GM23338 (cell line): ENCODE measurements around the gene MAGOHB. TPM values are rescaled to one million over a fixed set of nuclear protein-coding genes. Genes with fewer than 3 reads are reported as not detected.

Experiments used
- ATAC-seq: fragments of 200-7000 bp; cut with Tn5 transposase; 3 replicates; pipeline ENCODE4 v1.9.1; 2020
- DNase-seq: peaks from one replicate; pipeline ENCODE4 v3.0.0-alpha.2; 2015; ENCODE audit warnings: low spot score
- H2AFZ ChIP-seq: fragments of 200-600 bp; sonication (generic); 2 replicates; pipeline ENCODE4 v1.8.0; 2016; ENCODE audit warnings: antibody characterized with exemption, mild to moderate bottlenecking, moderate library complexity
- H3F3A ChIP-seq: fragments of 200-600 bp; sonication (generic); replicated peaks from 2 replicates; pipeline ENCODE4 v1.8.0; 2017; ENCODE audit warnings: antibody characterized with exemption, mixed run types, low read depth
- H3K27ac ChIP-seq: fragments of 200-600 bp; sonication (generic); 2 replicates; pipeline ENCODE4 v1.6.1; 2016; ENCODE audit warnings: low read depth
- H3K27me3 ChIP-seq: fragments of 200-600 bp; sonication (generic); 2 replicates; pipeline ENCODE4 v1.8.0; 2016; ENCODE audit warnings: mild to moderate bottlenecking, mixed run types, moderate library complexity; ENCODE audit not compliant: insufficient read depth
- H3K36me3 ChIP-seq: fragments of 200-600 bp; sonication (generic); 2 replicates; pipeline ENCODE4 v1.8.0; 2016; ENCODE audit warnings: mild to moderate bottlenecking; ENCODE audit not compliant: insufficient read depth
- H3K4me1 ChIP-seq: fragments of 200-600 bp; sonication (generic); 2 replicates; pipeline ENCODE4 v1.8.0; 2016; ENCODE audit warnings: mild to moderate bottlenecking, moderate library complexity; ENCODE audit not compliant: insufficient read depth
- H3K4me2 ChIP-seq: fragments of 200-600 bp; sonication (generic); 2 replicates; pipeline ENCODE4 v1.7.1; 2017; ENCODE audit warnings: mixed run types
- H3K4me3 ChIP-seq: fragments of 200-600 bp; sonication (generic); 2 replicates; pipeline ENCODE4 v1.6.1; 2016; ENCODE audit warnings: mixed run types
- H3K79me2 ChIP-seq: fragments of 200-600 bp; sonication (generic); replicated peaks from 2 replicates; pipeline ENCODE4 v1.8.0; 2017; ENCODE audit warnings: mild to moderate bottlenecking; ENCODE audit not compliant: insufficient read depth
- H3K9me2 ChIP-seq: fragments of 200-600 bp; sonication (generic); 2 replicates; pipeline ENCODE4 v1.8.0; 2017; ENCODE audit not compliant: insufficient read depth
- H4K20me1 ChIP-seq: fragments of 200-600 bp; sonication (generic); replicated peaks from 2 replicates; pipeline ENCODE4 v1.8.0; 2017; ENCODE audit warnings: mild to moderate bottlenecking; ENCODE audit not compliant: insufficient read depth
- H3K27ac Mint-ChIP-seq: 2 replicates; pipeline ENCODE4 v1.8.0; 2020; ENCODE audit warnings: inconsistent platforms, mild to moderate bottlenecking, moderate library complexity, mixed read lengths
- H3K27me3 Mint-ChIP-seq: 3 replicates; pipeline ENCODE4 v1.8.0; 2022; ENCODE audit warnings: low read depth, mild to moderate bottlenecking, moderate library complexity, mixed read lengths, inconsistent platforms; ENCODE audit not compliant: insufficient read depth, poor library complexity
- H3K36me3 Mint-ChIP-seq: 3 replicates; pipeline ENCODE4 v1.8.0; 2021; ENCODE audit warnings: low read depth, mild to moderate bottlenecking, inconsistent platforms, moderate library complexity, mixed read lengths
- H3K4me1 Mint-ChIP-seq: 3 replicates; pipeline ENCODE4 v1.8.0; 2020; ENCODE audit warnings: mild to moderate bottlenecking, inconsistent platforms, mixed read lengths
- H3K4me3 Mint-ChIP-seq: 3 replicates; pipeline ENCODE4 v1.8.0; 2021; ENCODE audit warnings: moderate library complexity, mild to moderate bottlenecking, inconsistent platforms, mixed read lengths
- H3K9me3 Mint-ChIP-seq: 3 replicates; pipeline ENCODE4 v1.8.0; 2020; ENCODE audit warnings: moderate library complexity, mild to moderate bottlenecking, inconsistent platforms, mixed read lengths
- EZH2 ChIP-seq: fragments of 200-600 bp; sonication (generic); IDR thresholded peaks from one replicate; pipeline ENCODE4 v1.8.0; 2017; ENCODE audit warnings: antibody characterized with exemption, mild to moderate bottlenecking, low read depth; ENCODE audit not compliant: unreplicated experiment
- EZH2phosphoT487 ChIP-seq: fragments of 200-600 bp; sonication (generic); IDR thresholded peaks from one replicate; pipeline ENCODE4 v1.8.1; 2018; ENCODE audit warnings: antibody characterized with exemption; ENCODE audit not compliant: unreplicated experiment
- NANOG ChIP-seq: IDR thresholded peaks from 2 replicates; pipeline ENCODE4 v1.6.1; 2016; ENCODE audit warnings: antibody characterized with exemption, borderline replicate concordance
- POLR2AphosphoS5 ChIP-seq: IDR thresholded peaks from 2 replicates; pipeline ENCODE4 v1.6.1; 2016; ENCODE audit warnings: antibody characterized with exemption, low read depth
- STAT1 ChIP-seq: IDR thresholded peaks from one replicate; pipeline ENCODE4 v1.6.1; 2016; ENCODE audit warnings: antibody characterized with exemption; ENCODE audit not compliant: unreplicated experiment
- polyA plus RNA-seq: library from polyadenylated mRNA; unstranded; fragments of >200 nt; fragmentation: Nextera tagmentation; extraction: Ambion mirVana; gene quantifications from 2 replicates; pipeline ENCODE4 v1.2.1, GENCODE V29; 2016
- total RNA-seq: library from RNA; depleted of rRNA; stranded (reverse); fragments of >200 nt; shearing (Covaris generic); gene quantifications from 2 replicates; pipeline ENCODE4 v1.2.3, GENCODE V29; 2014
- TF ChIP-seq, protein P1 (sequence below): IDR thresholded peaks from 2 replicates; pipeline ENCODE4 v1.6.1; 2016; ENCODE audit warnings: antibody characterized with exemption
- TF ChIP-seq, protein P2 (sequence below): IDR thresholded peaks from one replicate; pipeline ENCODE4 v1.6.1; 2018; ENCODE audit warnings: antibody characterized with exemption; ENCODE audit not compliant: unreplicated experiment
- TF ChIP-seq, protein P3 (sequence below): fragments of 250-450 bp; sonication (Bioruptor Pico); IDR thresholded peaks from 2 replicates; pipeline ENCODE4 v1.5.0; 2020; ENCODE audit warnings: mild to moderate bottlenecking, moderate library complexity

Gene MAGOHB
- total and polyA plus RNA-seq, 2 experiments from 2014 or later, result 38.5 to 175 TPM

DNA sequence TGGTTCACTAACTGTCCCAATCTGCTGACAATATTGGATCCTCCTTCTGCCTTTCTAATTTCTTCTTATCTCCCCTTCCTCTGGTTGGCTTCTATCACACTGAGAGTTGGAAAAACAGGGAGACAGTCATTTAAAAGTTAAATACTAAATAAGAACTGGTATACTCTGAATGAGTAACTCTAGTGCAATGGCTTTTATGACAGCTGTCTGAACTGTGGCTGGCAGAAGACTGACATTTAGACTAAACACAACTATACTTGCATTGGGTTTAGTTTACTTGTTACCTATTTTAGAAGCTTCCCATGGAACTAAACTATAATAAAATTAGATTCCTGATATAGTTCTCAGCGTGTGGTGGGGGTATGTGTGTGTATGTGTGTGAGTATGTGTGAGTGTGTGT is 7.9 kb upstream of the MAGOHB start (continued):
- TF ChIP-seq, protein P1, sequence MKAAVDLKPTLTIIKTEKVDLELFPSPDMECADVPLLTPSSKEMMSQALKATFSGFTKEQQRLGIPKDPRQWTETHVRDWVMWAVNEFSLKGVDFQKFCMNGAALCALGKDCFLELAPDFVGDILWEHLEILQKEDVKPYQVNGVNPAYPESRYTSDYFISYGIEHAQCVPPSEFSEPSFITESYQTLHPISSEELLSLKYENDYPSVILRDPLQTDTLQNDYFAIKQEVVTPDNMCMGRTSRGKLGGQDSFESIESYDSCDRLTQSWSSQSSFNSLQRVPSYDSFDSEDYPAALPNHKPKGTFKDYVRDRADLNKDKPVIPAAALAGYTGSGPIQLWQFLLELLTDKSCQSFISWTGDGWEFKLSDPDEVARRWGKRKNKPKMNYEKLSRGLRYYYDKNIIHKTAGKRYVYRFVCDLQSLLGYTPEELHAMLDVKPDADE, result no peak
- TF ChIP-seq, protein P2, sequence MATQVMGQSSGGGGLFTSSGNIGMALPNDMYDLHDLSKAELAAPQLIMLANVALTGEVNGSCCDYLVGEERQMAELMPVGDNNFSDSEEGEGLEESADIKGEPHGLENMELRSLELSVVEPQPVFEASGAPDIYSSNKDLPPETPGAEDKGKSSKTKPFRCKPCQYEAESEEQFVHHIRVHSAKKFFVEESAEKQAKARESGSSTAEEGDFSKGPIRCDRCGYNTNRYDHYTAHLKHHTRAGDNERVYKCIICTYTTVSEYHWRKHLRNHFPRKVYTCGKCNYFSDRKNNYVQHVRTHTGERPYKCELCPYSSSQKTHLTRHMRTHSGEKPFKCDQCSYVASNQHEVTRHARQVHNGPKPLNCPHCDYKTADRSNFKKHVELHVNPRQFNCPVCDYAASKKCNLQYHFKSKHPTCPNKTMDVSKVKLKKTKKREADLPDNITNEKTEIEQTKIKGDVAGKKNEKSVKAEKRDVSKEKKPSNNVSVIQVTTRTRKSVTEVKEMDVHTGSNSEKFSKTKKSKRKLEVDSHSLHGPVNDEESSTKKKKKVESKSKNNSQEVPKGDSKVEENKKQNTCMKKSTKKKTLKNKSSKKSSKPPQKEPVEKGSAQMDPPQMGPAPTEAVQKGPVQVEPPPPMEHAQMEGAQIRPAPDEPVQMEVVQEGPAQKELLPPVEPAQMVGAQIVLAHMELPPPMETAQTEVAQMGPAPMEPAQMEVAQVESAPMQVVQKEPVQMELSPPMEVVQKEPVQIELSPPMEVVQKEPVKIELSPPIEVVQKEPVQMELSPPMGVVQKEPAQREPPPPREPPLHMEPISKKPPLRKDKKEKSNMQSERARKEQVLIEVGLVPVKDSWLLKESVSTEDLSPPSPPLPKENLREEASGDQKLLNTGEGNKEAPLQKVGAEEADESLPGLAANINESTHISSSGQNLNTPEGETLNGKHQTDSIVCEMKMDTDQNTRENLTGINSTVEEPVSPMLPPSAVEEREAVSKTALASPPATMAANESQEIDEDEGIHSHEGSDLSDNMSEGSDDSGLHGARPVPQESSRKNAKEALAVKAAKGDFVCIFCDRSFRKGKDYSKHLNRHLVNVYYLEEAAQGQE, result no peak
- TF ChIP-seq STAT1 (no peak), EZH2phosphoT487 (no peak)

DNA sequence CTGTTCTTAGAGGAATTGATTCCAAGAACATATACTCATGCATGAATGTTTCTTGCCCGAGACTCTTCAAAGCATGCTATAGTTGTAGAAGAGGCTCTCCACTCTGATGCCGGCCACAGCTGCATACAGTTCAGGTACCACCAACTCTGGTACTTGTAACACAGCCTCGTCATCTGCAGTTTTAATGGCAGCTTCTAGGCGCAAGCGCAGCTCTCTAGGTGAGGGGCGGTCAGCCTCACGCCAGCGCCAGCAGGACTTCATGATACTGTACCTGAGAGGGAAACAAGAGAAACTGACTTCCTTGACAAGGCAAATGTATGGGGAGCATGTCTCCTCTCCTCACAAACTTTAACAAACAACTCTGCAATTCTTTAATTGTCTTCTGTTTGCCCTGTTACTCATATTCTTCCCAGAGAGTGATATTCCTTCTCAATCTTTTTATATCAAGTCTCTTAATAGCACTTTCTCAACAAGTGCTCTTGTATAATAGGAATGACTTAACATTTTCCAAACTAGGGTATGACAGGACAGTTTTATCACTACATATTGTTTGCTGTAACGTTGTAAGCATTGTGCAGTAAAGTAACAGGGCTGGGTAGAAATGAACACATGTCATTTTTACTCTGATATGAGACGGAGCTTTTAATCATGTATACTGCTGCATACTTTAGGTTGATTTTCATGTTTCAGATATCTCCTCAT is 6.8 kb upstream of the MAGOHB start:
- Histone ChIP-seq H3K9me2 (no peaks in the 10 kb centered on the region), H3K27ac (no peak overlapping the region), H2AFZ (no peak overlapping the region), H3K4me3 (no peak overlapping the region), H3K79me2 (no peaks in the 10 kb centered on the region), H3K27me3 (no peaks in the 10 kb centered on the region), H3F3A (no peaks in the 10 kb centered on the region), H3K4me1 (no peaks in the 10 kb centered on the region), H3K4me2 (no peak overlapping the region), H3K36me3 (no peaks in the 10 kb centered on the region), H4K20me1 (no peaks in the 10 kb centered on the region)
- H3K36me3 Mint-ChIP-seq, result no peaks in the 10 kb centered on the region
- DNase-seq (no peak), ATAC-seq (no peak)
- H3K4me3 Mint-ChIP-seq, result no peak overlapping the region
- no peaks in the 10 kb centered on the region for H3K9me3 Mint-ChIP-seq
- no peaks in the 10 kb centered on the region for H3K4me1 Mint-ChIP-seq
- no peaks in the 10 kb centered on the region for H3K27me3 Mint-ChIP-seq
- TF ChIP-seq NANOG, result no peak
- H3K27ac Mint-ChIP-seq, result no peak overlapping the region

DNA sequence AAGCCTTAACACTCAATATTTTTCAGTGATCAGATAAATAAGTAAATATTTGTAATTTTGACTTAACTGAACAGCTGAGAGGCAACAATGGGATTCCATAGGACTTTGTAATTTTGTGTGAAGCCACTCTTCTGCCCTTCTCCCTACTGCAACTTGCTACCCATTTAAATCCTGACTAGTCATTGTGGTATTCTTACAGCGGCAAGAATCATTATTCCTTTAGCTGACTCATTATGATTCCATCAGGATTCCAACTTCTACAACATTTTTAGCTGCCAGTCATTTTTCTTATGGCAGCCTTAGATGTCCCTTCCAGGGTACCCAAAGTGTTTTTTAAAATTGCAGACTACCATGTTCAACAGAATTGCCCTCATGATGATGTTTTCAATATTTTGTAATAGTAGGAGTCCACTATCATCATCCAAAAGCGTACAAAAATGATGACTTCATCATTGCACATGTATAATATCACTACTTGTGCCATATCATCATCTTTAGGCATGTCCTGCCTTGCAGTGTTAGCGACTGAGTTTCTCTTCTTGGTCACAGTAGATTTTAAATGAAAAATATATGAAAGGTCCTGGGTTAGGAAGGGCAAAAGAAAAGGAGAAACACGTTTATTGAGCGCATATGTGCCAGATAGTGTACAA is 5.1 kb upstream of the MAGOHB start:
- Histone ChIP-seq H3K4me3 (no peak overlapping the region), H3K79me2 (no peaks in the 10 kb centered on the region), H2AFZ (no peak overlapping the region), H3K36me3 (no peaks in the 10 kb centered on the region), H3K4me2 (no peak overlapping the region), H3K4me1 (no peaks in the 10 kb centered on the region), H3K27ac (no peak overlapping the region), H3F3A (no peaks in the 10 kb centered on the region), H3K27me3 (no peaks in the 10 kb centered on the region), H3K9me2 (no peaks in the 10 kb centered on the region), H4K20me1 (no peaks in the 10 kb centered on the region)
- H3K27ac Mint-ChIP-seq, result no peak overlapping the region
- H3K36me3 Mint-ChIP-seq, result 0 out of 3 replicates have a peak, but pooled peaks cover under 1% of the 10 kb centered on the region
- H3K9me3 Mint-ChIP-seq, result 0 out of 3 replicates have a peak, but pooled peaks cover under 1% of the 10 kb centered on the region
- no peak for ATAC-seq
- peaks cover under 1% of the 10 kb centered on the region for H3K27me3 Mint-ChIP-seq
- peaks cover 2% of the 10 kb centered on the region; the same call in 1 of the 3 replicates for H3K4me1 Mint-ChIP-seq
- H3K4me3 Mint-ChIP-seq, result no peak overlapping the region
- DNase-seq, result no peak
- TF ChIP-seq POLR2AphosphoS5 (no peak), EZH2 (no peak), EZH2phosphoT487 (no peak)
- TF ChIP-seq, protein P3, sequence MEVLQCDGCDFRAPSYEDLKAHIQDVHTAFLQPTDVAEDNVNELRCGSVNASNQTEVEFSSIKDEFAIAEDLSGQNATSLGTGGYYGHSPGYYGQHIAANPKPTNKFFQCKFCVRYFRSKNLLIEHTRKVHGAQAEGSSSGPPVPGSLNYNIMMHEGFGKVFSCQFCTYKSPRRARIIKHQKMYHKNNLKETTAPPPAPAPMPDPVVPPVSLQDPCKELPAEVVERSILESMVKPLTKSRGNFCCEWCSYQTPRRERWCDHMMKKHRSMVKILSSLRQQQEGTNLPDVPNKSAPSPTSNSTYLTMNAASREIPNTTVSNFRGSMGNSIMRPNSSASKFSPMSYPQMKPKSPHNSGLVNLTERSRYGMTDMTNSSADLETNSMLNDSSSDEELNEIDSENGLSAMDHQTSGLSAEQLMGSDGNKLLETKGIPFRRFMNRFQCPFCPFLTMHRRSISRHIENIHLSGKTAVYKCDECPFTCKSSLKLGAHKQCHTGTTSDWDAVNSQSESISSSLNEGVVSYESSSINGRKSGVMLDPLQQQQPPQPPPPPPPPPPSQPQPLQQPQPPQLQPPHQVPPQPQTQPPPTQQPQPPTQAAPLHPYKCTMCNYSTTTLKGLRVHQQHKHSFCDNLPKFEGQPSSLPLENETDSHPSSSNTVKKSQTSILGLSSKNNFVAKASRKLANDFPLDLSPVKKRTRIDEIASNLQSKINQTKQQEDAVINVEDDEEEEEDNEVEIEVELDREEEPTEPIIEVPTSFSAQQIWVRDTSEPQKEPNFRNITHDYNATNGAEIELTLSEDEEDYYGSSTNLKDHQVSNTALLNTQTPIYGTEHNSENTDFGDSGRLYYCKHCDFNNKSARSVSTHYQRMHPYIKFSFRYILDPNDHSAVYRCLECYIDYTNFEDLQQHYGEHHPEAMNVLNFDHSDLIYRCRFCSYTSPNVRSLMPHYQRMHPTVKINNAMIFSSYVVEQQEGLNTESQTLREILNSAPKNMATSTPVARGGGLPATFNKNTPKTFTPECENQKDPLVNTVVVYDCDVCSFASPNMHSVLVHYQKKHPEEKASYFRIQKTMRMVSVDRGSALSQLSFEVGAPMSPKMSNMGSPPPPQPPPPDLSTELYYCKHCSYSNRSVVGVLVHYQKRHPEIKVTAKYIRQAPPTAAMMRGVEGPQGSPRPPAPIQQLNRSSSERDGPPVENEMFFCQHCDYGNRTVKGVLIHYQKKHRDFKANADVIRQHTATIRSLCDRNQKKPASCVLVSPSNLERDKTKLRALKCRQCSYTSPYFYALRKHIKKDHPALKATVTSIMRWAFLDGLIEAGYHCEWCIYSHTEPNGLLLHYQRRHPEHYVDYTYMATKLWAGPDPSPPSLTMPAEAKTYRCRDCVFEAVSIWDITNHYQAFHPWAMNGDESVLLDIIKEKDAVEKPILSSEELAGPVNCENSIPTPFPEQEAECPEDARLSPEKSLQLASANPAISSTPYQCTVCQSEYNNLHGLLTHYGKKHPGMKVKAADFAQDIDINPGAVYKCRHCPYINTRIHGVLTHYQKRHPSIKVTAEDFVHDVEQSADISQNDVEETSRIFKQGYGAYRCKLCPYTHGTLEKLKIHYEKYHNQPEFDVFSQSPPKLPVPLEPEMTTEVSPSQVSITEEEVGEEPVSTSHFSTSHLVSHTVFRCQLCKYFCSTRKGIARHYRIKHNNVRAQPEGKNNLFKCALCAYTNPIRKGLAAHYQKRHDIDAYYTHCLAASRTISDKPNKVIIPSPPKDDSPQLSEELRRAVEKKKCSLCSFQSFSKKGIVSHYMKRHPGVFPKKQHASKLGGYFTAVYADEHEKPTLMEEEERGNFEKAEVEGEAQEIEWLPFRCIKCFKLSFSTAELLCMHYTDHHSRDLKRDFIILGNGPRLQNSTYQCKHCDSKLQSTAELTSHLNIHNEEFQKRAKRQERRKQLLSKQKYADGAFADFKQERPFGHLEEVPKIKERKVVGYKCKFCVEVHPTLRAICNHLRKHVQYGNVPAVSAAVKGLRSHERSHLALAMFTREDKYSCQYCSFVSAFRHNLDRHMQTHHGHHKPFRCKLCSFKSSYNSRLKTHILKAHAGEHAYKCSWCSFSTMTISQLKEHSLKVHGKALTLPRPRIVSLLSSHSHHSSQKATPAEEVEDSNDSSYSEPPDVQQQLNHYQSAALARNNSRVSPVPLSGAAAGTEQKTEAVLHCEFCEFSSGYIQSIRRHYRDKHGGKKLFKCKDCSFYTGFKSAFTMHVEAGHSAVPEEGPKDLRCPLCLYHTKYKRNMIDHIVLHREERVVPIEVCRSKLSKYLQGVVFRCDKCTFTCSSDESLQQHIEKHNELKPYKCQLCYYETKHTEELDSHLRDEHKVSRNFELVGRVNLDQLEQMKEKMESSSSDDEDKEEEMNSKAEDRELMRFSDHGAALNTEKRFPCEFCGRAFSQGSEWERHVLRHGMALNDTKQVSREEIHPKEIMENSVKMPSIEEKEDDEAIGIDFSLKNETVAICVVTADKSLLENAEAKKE (CRISPR knock-in tag), result no peak
